Heart left ventricle (tissue), 16 donors: Measurements from ENCODE around the gene MRPL14. TPM values are rescaled to one million over a fixed set of nuclear protein-coding genes. Genes with fewer than 3 reads are reported as not detected.
A peak's percentile ranks its signal among the peaks of the same experiment; 100 is the strongest.

Experiments used
- ATAC-seq, 4 donors: fragments of 200-7000 bp; cut with Tn5 transposase; one replicate each; pipeline ENCODE4 v1.9.1; 2020 to 2022; ENCODE audit warnings: moderate library complexity in 4 of 4, mild to moderate bottlenecking in 3 of 4, moderate number of reproducible peaks in 1 of 4
- DNase-seq, 5 donors: peaks; one replicate each; pipeline ENCODE4 v3.0.0-alpha.2; 2020
- H3K27ac ChIP-seq, 12 donors: fragments of 200-600 bp; sonication (generic) in 4 of 12; one replicate each; pipeline versions ENCODE4 v1.5.0 to v1.8.0; 2016 to 2022; ENCODE audit warnings: mild to moderate bottlenecking in 2 of 12
- H3K27me3 ChIP-seq, 9 donors: fragments of 200-600 bp; sonication (generic) in 2 of 9; one replicate each; pipeline versions ENCODE4 v1.5.1 to v1.8.0; 2016 to 2022; ENCODE audit warnings: mild to moderate bottlenecking in 3 of 9
- H3K36me3 ChIP-seq, 9 donors: fragments of 200-600 bp; sonication (generic) in 2 of 9; one replicate each; pipeline versions ENCODE4 v1.5.0 to v1.8.0; 2018 to 2022; ENCODE audit warnings: mild to moderate bottlenecking in 2 of 9
- H3K4me1 ChIP-seq, 12 donors: fragments of 200-600 bp; sonication (generic) in 4 of 12; one replicate each; pipeline versions ENCODE4 v1.5.0 to v1.8.0; 2016 to 2022; ENCODE audit warnings: mild to moderate bottlenecking in 3 of 12
- H3K4me3 ChIP-seq, 12 donors: fragments of 200-600 bp; sonication (generic) in 4 of 12; one replicate each; pipeline versions ENCODE4 v1.5.0 to v1.8.0; 2017 to 2022; ENCODE audit warnings: mild to moderate bottlenecking in 9 of 12, moderate library complexity in 4 of 12
- H3K9me3 ChIP-seq, 12 donors: fragments of 200-600 bp; sonication (generic) in 4 of 12; one replicate each; pipeline versions ENCODE4 v1.5.0 to v1.8.0; 2016 to 2022; ENCODE audit warnings: mild to moderate bottlenecking in 1 of 12
- CTCF ChIP-seq, 12 donors: fragments of 200-600 bp; sonication (generic) in 4 of 12; IDR thresholded peaks; one replicate each; pipeline versions ENCODE4 v1.5.0 to v1.8.0; 2018 to 2022; ENCODE audit warnings: antibody characterized with exemption in 12 of 12, mild to moderate bottlenecking in 5 of 12
- POLR2A ChIP-seq, 2 donors: fragments of 450-650 bp; IDR thresholded peaks; one replicate each; pipeline ENCODE4 v1.6.1; 2017; ENCODE audit warnings: antibody characterized with exemption in 2 of 2, mild to moderate bottlenecking in 2 of 2, moderate library complexity in 2 of 2
- WGBS, 4 donors: extraction: QIAGEN DNeasy Blood & Tissue Kit in 2 of 4; methylation state at CpG; one replicate each; pipeline versions ENCODE4 v1.1.5 to v1.1.7; 2013 to 2018; 5-methylcytosine and 5-hydroxymethylcytosine counted together
- intact Hi-C, 10 donors: fragments of 100-400 bp; cut with DNase I; formaldehyde crosslinking; loops; one replicate each; pipeline versions ENCODE4 v1.11.1 to v1.14.2; 2022
- polyA plus RNA-seq, 2 donors: library from polyadenylated mRNA; stranded (reverse); fragments of 200-250 nt; gene quantifications; one replicate each; pipeline ENCODE4 v1.2.3, GENCODE V29; 2013
- total RNA-seq, 9 donors: library from RNA; depleted of rRNA in 2 of 9; stranded (reverse); fragments of >200 nt in 2 of 9; fragmentation: NEBNext Ultra II Directional in 3 of 9; extraction: Animal tissue kit (Norgen Biotek cat#: 25700) in 3 of 9; gene quantifications; one replicate each; pipeline versions ENCODE4 v1.1.0 to v1.2.4, GENCODE V29; 2016 to 2023
- donor health status: ischemic (EF 13 %, LVEDD 7.1; RV severe dilation, severe dysfunction).
- donor health status: healthy with polysubstance abuse.
- donor health status: DM: no; HTN: yes; CAD: no.
- donor health status: DM: no; HTN: no; CAD: no.
- donor health status: ischemic (EF 25% LVEDD 6.9; RV normal size, moderate dysfunction).
- donor health status: ischemic (EF 25% LVEDD 5.7; RV mildly dilated, moderate dysfunction).
- donor health status: healthy.
- donor health status: DM: yes; HTN: yes; CAD: no.
- donor health status: ischemic (EF 35%, LVEDD 5.7; RV mildly dilated, moderate dysfunction).
- donor health status: nonischemic (EF 11% LVEDD 7.7; RV severe dilation, severe dysfunction).
- donor health status: DM: yes; HTN: yes; CAD: no.
- donor health status: PGD.
- donor health status: ischemic (EF 29% LVEDD 5.4; RV normal size, mild dysfunction).
- donor health status: nonischemic (EF 23%, LVEDD 6.1; RV moderate dilation, normal function).

Gene MRPL14
- total and polyA plus RNA-seq, 11 donors: 35.3 to 72.9 (median 44.1) TPM

GRCh38 chr6:44075647-44076355 lies 51.5 kb downstream of the MRPL14 start:
- intact Hi-C loops: loop anchor here in 8 of 10 donors (1.0 to 10.0 kb wide), 14 partner anchors 64 to 471 kb away; partner anchors contain the start of gene VEGFA (in 1 of the 8)
- Histone ChIP-seq H3K4me1 (peaks cover 12 to 58% (median 38%) of the 10 kb centered on the region in 12 donors), H3K36me3 (no peaks in the 10 kb centered on the region), H3K4me3 (no peak overlapping the region), H3K27me3 (peaks cover 0 to 10% (median 0%) of the 10 kb centered on the region in 9 donors), H3K27ac (peak overlapping the region in 8 of 12 donors; percentile 61 to 91 (median 88)), H3K9me3 (no peaks in the 10 kb centered on the region)
- ATAC-seq (no peak), DNase-seq (peak in 1 of 5 donors; percentile 25)
- 82 to 100% (median 97%) methylated on average over 2 of the region's 2 CpGs for WGBS, 4 donors
- TF ChIP-seq CTCF (IDR thresholded peaks at IDR 0.05): no peak

GRCh38 chr6:44074813-44075646 lies 52.2 kb downstream of the MRPL14 start:
- H3K9me3 ChIP-seq: no peaks in the 10 kb centered on the region
- H3K27me3 ChIP-seq: peaks cover 0 to 10% (median 0%) of the 10 kb centered on the region in 9 donors
- peak overlapping the region in 3 of 12 donors; percentile 39 to 61 (median 59) for H3K4me3 ChIP-seq
- H3K4me1 ChIP-seq: peaks cover 12 to 58% (median 38%) of the 10 kb centered on the region in 12 donors
- WGBS, 4 donors: 28 to 56% (median 54%) methylated on average over 6 to 9 of the region's 9 CpGs
- intact Hi-C loops: loop anchor here (1.0 to 10.0 kb wide), 15 partner anchors 63 to 470 kb away; partner anchors contain the start of gene VEGFA (in 2 of the 10)
- H3K27ac ChIP-seq: peak overlapping the region in 10 of 12 donors; percentile 61 to 91 (median 86)
- ATAC-seq (peak; percentile 1 to 5 (median 3)), DNase-seq (peak in 1 of 5 donors; percentile 38)
- TF ChIP-seq CTCF (IDR thresholded peaks at IDR 0.05): peak in 1 of 12 donors; percentile 3
- no peak for TF ChIP-seq POLR2A (IDR thresholded peaks at IDR 0.05)
- H3K36me3 ChIP-seq: no peaks in the 10 kb centered on the region

GRCh38 chr6:44074439-44074812 lies 52.8 kb downstream of the MRPL14 start:
- TF ChIP-seq POLR2A (IDR thresholded peaks at IDR 0.05): no peak
- TF ChIP-seq CTCF (IDR thresholded peaks at IDR 0.05): peak; percentile 82 to 96 (median 90)
- H3K27ac ChIP-seq: peak overlapping the region in 11 of 12 donors; percentile 61 to 91 (median 85)
- ATAC-seq (peak; percentile 54 to 75 (median 65)), DNase-seq (peak; percentile 64 to 86 (median 78))
- H3K27me3 ChIP-seq: peaks cover 0 to 10% (median 0%) of the 10 kb centered on the region in 9 donors
- no peaks in the 10 kb centered on the region for H3K36me3 ChIP-seq
- peak overlapping the region in 8 of 12 donors; percentile 20 to 61 (median 54) for H3K4me3 ChIP-seq
- no peaks in the 10 kb centered on the region for H3K9me3 ChIP-seq
- peaks cover 12 to 58% (median 38%) of the 10 kb centered on the region in 12 donors for H3K4me1 ChIP-seq
- WGBS, 4 donors: 1 to 2% (median 1%) methylated on average over 13 of the region's 13 CpGs
- intact Hi-C loops: loop anchor here in 9 of 10 donors (1.0 to 10.0 kb wide), 12 partner anchors 62 to 470 kb away; partner anchors contain the start of gene VEGFA (in 1 of the 9)
